ENCODE results near the gene FAM186B.

Gene FAM186B

DNA sequence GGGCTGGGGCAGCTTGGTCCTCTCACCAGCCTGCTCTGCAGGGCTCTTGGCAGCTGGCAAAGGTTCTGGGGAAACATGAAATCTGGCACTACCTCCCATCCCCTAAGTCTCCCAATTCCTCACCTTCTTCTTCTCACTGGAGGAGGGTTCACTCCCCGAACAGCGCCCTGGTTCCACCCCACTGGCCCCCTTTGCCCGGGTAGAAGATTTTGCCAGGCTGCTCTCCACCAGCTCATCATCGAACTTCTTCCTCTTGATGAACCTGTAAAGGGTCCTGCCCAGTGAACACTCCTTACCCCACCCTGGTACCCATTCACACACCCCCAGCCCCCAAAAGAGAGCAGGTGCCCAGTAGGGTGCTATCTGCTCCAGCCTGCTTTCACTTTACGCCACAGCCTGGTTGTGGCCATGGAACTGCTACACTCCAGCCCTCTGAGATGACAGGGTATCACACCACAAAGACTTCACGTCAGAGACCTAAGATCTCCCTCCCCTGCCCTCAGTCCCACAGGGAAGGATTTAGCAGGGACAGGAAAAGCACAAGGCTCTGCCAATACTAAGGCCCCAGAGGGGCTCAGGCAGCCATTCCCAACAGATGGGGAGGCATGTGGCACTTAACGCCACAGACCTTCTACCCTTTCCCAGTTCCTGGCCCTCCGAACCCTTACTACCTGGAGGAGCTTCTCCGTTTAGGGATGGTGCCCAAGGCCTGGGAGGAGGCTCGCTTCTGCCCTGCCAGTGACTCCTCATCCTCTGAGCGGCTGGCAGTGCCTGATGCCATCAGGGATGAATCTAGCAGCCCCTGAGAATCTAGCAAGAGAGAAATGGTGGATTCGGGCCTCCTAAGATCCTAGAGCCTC, 39.8 kb downstream of the FAM186B start:
- no peak for DNase-seq

DNA sequence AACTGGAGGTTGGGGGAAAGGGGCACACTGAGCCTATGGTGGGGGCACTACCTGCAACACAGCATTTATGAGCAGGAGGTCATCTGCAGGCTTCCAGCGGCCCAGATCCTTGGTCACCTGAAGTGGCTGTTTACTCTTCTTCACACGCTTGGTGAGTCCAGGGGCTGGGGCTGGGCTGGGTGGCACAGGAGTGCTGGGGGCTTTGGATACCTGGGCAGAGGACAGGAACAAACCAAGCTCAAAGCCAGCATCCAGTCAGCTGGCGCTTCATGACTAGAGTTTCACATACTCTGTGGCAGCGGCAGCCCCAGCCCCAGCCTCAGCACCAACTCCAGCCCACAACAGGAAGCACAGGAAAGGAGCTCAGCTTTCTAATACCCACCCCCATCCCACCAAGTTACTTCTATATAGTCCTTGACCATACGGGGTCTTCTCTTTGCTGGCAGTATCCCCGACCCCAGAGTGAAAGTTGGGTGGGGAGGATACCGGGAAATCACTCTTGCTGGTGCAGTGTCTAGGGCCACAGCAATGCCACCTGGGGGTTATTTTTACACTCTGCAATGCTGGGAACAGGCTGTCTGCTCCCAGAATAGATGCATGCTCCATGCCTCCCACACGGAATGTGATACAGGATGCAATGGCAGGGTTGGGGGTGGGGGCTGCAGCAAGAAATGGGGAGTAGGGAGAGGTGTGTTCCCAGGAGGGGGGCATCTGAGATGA, 40.6 kb downstream of the FAM186B start:
- DNase-seq, result no peak

DNA sequence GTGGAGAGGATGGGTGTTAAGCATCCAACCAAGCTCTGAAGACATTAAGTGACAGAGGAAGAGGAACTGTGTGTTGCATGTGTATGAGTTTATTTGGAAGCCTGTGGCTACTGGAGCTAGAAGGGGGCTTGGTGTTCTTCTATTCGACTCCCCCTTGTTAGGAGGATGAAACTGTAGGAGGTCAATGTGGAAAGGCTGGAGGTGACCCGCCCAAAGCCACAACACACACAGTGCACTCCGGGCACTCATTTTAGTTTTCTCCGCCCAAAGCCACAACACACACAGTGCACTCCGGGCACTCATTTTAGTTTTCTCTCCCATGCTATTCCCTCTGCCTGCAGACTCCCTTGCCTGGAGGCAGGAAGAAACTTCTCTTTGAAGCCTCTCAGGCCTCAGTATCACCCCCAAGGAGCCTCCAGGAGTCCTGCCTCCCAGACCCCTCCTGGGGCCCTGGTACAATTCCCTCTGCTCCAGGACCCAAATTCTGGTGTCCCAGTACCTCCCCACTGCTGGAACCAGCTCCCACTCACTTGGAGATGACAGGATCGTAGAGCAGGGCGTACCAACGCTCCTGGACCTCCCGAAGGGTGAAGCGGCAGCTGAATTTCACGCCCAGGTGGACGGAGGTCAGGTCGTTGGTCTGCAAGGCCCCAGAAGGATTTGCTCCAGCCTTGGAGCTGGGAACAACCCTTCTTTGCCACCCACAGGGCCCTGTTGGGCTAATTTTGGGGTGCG, 41.3 kb downstream of the FAM186B start:
- no peak for DNase-seq

DNA sequence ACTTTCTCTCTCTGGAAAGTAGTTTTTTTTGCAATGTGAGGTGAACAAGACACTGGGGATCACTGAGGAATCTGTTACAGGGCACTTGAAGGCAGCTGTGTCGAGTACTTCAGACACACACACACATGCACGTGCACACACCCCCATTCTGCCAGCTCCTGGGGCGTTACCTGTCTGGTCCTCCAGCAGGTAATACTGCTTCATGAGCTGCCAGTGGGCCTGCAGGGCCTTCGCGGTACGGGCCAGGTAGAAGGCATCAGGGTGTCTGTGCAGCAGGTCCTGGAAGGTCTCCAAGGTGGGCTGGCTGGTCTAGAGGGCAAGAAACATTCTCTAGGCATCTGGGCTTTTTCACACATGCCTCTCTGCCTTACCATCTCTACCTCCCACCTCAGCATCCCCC, 42.6 kb downstream of the FAM186B start:
- no peak for DNase-seq

DNA sequence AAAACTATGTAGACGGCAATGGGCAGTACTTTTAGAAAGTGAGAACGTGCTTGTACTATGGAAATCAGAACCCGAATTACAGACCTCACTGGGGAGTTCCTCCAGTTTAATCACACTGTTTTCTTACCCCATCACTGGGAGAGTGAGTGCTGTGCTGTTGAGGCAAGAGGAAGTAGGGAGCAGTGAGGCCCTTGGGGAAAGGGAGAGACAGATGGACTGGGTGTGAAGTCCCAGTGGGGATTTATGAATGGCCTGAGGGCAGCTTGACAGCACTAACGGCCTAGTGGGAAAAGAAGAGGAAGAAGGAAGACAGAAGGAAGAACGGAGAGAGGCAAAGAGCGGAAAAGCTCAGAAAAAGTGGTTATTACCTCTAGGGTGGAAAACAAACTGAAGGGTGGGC, 43.2 kb downstream of the FAM186B start:
- DNase-seq, result no peak

DNA sequence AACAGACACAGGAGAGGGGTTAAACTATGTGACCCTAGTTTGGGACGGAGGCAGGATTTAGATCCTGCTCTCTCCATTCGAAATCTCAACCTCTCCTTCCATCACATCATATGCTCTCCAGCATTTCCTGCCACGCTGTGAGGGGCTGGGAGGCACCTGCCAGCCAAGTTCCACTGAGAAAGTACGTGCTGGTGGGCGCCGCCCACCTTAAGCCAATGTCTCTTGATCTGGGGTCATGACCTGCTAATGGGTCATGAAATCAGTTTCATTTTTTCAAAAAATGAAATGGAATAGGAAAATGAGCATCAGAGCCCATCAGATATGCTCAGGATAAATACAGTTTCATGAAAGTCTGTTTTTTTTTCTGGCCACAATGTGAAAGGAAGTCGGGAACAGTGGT, 44.7 kb downstream of the FAM186B start:
- no peak for DNase-seq

DNA sequence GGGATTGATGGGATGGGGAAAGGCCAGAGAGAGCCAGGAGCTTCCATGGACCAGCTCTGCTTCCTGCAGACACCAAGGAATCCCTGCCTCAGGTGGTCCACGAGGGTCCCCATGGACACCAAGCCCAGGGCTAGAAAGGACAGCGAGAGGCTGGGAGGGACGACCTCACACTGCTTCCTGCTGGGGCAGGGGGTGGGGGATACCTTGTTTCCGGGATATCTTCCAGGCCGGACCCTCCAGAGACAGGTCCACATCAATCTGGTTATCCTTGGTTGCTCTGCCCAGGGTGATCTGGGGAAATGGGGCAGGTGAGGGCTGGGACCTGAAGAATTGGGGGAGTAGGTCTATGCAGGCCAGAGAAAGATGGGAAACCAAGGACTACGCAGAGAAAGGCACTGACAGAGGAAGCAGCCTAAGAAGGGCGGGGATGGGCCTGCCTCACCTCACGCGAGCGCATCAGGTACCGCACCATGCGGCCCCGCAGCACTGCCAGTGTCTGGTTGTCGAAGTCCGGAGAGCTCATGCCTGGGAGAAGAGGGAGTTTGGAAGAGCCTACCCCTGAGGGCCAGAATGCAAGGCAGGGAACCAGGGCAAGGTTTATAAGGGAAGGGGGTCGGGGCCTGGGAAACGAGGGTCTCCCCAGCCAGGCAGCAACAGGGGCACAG, 46.3 kb downstream of the FAM186B start:
- DNase-seq, result no peak

DNA sequence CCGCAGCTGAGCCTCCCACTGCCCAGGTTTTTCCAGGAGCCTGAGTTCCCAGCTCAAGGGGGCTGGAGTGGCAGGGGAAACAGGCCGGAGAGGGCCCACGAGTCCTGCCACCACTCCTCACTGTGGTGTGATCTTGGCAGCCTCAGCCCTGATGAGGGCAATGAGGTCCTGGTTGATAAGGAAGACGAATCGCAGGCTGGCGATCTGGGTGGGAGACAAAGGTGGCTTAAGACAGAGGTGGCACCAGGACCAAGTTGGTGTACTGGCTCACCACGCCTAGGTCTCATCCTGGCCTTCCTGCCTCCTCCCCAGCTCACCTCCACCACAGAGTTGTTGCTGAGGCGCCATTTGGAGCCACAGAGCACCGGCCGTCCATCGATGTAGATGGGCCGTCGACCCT, 46.9 kb downstream of the FAM186B start:
- no peak for DNase-seq

DNA sequence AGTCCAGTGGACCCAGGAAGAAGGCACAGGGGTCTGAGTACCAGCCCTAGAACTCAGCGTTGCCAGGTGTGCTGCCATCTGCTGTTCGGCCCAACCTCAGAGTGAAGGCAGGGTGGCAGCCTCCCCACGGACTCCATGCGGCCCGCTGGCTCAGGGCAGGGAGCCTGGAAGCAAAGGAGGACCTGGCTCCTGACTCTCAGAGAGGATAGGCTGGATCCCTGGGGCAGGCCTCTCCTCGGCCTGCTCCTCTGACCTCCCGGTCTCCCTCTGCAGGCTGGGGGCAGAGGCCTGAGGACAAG, 47.6 kb downstream of the FAM186B start:
- no peak for DNase-seq

DNA sequence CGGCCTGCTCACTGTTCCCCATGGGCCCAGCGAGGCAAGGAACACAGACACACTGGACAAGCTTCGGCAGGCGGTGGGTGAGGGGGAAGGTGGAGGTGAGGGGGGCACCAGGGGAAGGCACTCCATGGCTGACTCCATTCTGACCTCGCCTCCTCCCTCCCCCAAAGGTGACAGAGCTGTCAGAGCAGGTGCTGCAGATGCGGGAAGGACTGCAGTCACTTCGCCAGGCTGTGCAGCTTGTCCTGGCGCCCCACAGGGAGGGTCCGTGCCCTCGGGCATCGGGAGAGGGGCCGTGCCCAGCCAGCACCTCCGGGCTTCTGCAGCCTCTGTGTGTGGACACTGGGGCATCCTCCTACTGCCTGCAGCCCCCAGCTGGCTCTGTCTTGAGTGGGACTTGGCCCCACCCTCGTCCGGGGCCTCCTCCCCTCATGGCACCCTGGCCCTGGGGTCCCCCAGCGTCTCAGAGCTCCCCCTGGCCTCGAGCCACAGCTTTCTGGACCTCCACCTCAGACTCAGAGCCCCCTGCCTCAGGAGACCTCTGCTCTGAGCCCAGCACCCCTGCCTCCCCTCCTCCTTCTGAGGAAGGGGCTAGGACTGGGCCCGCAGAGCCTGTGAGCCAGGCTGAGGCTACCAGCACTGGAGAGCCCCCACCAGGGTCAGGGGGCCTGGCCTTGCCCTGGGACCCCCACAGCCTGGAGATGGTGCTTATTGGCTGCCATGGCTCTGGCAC, 48.1 kb downstream of the FAM186B start:
- DNase-seq, result no peak

DNA sequence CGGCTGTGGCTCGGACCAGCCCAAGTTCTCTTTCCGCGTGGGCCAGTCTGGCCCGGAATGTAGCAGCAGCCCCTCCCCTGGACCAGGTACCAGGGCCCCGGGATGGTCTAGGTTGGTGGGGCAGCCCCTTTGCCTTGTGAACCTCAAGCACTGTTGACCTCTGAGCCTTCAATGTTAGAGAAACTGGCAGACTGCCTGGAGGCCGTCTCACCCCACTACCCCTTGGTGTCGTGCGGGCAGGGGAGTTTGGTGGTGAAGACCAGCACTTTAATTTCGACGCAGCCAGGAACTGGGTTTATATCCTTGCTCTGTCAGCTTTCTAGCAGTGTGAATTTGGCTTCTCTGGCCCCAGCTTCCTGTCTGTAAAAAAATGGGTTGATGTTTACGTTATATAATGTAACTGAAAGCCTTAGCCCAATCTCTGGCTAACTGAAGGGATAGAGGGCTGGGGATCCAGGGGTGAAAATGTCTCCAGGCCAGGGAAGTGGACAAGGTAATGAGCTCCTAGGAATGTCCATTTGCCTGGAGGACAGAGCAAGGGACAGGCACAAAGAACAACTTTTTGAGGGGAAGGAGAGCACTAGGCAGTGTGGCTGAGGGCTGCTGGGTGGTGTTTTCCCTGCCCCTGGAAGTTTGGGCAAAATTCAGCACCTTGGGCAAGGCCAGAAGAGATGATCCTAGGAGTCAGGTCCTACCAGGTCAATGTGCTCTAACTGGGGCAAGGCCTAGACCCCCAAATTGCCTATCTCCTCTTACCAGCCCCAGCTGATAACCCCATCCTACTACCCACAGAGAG, 48.9 kb downstream of the FAM186B start:
- DNase-seq, result no peak

DNA sequence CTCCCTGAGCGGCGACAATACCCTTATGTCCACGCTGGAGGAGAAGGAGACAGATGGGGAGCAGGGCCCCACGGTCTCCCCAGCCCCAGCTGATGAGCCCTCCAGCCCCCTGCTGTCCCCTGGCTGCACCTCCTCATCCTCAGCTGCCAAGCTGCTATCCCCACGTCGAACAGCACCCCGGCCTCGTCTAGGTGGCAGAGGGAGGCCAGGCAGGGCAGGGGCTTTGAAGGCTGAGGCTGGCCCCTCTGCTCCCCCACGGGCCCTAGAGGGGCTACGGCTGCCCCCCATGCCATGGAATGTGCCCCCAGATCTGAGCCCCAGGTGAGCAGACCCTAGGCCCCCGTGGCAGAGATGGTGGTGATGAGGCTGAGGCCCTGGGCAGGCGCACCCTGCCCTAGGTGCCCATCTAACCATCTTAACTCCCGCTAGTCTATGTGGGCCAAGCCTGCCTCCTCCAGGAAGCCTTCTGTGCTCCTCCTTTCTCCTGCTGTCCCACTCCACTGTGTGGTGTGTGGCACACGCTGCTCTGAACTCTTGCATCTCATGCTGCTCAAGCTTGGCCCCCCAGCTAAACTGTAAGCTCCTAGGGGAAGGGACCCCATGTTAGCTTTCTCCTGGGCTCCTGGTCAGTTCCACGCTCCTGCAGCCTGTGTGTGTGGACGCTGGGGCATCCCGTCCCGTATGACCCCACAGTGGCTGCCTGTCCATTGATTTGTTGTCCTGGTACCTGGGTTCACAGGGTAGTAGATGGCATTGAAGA, 49.6 kb downstream of the FAM186B start:
- no peak for DNase-seq

DNA sequence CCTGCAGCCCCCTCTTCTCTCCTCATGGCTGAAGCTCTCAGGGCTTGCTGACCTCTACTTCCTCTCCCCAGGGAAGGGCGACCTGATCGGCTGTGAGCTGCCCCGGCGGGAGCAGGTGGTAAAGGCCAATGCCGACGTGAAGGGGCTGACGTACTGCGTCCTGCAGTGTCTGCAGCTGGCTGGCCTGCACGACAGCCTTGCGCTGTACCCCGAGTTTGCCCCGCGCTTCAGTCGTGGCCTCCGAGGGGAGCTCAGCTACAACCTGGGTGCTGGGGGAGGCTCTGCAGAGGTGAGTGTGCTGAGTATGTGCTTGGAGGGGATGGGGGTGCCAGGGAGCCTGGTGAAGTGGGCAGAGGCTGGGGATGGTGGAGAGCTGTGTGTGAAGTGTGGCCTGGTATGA, 51.2 kb downstream of the FAM186B start:
- DNase-seq, result no peak

DNA sequence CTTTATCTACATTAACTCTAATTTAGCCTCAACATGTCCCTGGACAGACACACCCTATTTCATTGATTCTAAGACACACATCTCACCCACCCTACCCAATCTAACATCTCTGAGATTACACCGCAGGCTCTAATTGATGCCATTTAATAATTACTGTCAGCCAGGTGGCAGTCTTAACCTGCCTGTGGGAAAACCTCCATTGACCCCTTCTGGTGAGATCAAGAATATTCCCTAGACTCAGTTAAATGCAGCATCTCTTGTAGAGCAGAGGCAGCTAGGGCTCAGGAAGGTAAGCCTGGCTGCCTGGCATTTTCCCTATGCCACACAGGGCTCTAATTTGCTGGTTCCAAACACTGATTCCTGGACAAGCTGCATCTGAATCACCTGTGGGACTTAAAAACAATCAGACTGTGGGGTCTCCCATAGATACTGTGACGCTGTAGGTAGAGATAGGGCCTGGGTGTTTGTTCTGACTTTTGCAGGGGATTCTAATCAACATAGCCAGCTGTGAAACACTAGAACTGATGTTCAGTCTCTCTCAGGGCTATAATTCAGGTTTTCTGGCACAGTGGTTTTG, 51.8 kb downstream of the FAM186B start:
- DNase-seq, result peak; percentile 50

DNA sequence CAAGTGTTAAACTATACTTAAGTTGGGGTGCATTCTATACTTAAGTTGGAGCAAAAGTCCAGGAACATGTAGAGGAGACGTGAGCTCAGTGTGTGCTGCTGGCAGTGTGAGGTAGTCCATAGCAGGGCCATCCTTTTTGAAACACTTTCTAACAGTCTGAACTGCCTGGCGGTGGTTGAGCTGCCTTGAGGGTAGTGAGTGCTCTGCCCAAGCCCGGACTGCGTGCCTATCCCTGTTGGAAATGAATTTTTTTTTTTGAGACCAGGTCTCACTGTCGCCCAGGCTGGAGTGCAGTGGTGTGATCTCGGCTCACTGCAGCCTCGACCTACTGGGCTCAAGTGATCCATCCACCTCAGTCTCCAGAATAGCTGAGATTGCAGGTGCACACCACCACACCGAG, 52.5 kb downstream of the FAM186B start:
- no peak for DNase-seq

DNA sequence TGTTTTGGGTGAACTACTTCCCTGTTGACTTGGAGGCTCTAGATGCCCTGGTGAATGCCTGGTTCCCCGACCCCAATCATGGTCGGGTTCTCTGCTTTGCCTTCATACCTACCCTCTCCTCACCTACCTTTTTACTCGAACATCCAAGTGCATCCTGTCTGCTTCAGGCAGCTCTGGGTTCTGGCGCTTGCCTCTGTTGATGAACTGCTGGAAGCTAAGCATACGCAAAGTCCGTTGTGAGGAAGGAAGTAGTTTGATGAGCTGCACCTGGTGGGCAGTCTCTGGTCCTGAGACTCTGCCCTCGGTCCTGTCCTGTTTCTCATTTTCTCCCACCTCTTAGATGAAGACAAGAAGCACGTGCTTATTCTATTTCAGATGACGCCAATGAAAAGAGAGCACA, 53.0 kb downstream of the FAM186B start:
- DNase-seq, result no peak

DNA sequence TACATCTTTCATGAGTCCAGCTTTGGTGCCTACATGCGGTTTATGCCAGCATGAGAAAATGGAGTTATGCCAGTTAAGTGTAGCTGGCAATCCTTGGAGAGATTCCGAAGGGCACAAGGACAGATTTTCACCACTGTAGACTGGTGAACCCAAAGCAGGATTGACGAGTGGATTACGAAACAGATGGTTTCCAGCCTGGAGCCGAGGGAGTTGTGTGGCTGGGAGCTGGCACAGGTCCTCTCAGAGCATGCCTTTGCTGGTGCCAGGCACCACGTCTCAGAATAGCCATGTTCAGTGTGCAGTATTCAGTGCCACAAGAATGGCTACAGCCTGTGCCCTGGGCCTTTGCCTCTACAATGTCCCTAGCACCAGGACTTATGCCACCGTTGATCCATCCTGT, 53.4 kb downstream of the FAM186B start:
- no peak for DNase-seq

DNA sequence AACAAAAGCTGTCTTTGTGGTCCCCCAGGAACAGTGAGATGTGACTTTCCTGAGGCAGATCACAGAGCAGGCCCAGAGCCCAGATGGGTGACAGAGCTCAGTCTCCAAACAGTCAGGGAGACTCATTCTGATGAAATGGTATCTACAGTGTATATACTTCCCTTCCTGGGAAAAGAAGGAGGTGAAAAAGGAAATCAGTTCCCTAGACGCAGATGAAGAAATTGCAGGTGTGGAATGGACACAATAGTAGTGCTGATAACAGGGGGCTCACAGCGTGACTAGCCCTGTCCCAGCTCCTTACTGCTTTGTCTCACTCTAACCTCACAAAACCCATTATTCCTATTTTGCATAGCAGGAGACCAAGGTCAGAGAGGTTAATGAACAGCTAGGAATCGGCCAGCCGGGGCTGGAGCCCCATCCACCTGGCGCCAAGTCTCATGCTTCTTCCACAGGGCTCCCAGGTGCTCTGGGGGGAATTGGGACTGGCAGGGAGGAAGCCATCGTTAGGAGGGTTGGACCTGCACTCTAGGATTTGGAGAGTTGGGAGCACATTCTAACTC, 54.7 kb downstream of the FAM186B start:
- peak; percentile 25 for DNase-seq

DNA sequence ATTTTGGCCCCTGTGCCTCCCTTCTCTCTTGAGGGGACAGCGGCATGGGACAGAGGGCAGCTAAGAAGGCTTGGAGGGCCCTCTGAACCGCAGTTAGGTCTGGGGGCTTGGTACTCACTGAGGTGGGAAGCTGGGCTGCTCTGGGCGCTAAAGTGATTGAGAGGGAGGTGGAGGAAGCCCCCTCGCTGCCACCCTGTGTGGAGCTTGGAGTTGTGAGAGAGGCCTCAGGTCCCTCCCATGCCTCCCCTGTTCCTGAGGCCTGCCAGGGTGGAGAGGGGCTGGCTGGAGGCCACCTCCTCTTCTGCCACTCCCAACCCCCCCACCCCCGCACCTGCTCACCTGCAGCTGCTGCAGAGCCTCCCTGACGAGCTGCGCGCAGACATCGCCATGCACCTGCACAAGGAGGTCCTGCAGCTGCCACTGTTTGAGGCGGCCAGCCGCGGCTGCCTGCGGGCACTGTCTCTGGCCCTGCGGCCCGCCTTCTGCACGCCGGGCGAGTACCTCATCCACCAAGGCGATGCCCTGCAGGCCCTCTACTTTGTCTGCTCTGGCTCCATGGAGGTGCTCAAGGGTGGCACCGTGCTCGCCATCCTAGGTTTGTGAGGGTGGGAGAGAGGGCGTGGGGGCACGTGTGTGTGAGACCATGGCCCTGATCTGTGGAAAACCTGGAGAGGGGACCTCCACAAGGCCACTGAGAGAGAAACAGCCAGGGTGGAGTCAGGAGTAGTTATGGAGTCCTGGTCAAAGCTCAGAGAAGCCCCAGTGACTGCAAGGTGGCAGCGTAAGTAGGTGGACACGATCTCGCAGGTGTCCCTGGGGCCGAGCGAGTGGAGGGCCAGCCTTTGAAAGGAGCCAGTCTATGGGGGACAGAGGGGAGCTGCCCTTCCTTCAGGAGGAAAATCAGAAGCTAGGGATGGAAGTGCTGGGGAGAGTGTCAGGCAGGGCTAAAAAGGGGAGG, 55.4 kb downstream of the FAM186B start:
- peak; percentile 74 for DNase-seq
